ENCODE results near the gene PGC.

The PGC gene

DNA sequence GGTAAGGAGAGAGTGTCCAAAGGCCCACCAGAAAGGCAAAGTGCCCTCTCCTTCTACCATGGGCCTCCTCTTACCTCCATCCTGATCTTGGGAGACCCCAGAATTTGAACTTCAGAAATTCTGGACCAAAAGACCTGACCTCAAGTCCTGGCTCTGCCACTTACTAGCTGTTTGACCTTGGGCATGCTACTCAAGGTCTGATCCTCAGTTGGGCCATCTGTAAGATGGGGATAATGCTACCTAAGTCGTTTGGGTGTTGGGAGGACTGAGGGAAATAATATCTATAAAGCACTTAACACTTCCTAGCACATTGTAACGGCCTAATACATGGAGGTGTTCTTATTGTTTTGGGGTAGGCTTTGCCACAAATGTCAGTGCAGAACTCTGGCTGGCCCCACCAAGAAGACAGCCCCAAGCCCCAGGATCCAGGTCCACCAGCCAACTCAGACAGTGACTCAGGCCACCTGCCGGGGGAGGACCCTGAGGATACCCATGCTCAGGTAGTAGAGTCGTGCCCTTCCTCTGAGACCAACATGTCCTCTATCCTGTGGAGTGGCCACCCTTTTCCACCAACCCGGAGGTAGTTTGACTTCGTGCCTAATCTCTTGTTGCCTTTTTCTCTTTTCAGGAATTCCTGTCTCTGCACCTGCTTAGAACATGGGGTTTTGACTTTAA, 36.0 kb upstream of the PGC start:
- no peaks in the 10 kb centered on the region for H3K36me3 ChIP-seq (ENCODE audit: control insufficient read depth in 4 of 4, insufficient read depth in 4 of 4, low read length in 3 of 4)
- 71% methylated on average over 1 of the region's 6 CpGs for WGBS (ENCODE audit: insufficient coverage)
- no peaks in the 10 kb centered on the region for H3K27me3 ChIP-seq (replicated peaks in 2 of 5; ENCODE audit: control insufficient read depth in 4 of 5, insufficient read depth in 5 of 5, low read length in 4 of 5)
- H3K4me1 ChIP-seq (ENCODE audit: control extremely low read depth in 1 of 4, control insufficient read depth in 4 of 4, insufficient read depth in 4 of 4, low read length in 3 of 4): peaks cover 10 to 51% (median 38%) of the 10 kb centered on the region in 4 experiments
- DNase-seq: no peak
- H3K4me3 ChIP-seq (ENCODE audit: control insufficient read depth in 1 of 7, extremely low read depth in 1 of 7, insufficient read depth in 4 of 7, low read depth in 2 of 7, low read length in 6 of 7): no peak overlapping the region
- ChIA-PET POLR2A (no interaction called here), CTCF (interaction anchor here (0.7 to 7.2 kb wide), 8 partner anchors 7 to 431 kb away, joined by 3 to 58 read pairs (median 10); no protein-coding TSS in a partner anchor)
- H3K27ac ChIP-seq (ENCODE audit: insufficient read depth in 1 of 2, low read depth in 1 of 2, low read length in 2 of 2, poor library complexity in 1 of 2, severe bottlenecking in 2 of 2): no peak overlapping the region
- no peaks in the 10 kb centered on the region for H3K9me3 ChIP-seq (ENCODE audit: control extremely low read depth in 1 of 5, control insufficient read depth in 4 of 5, insufficient read depth in 2 of 5, low read depth in 1 of 5, low read length in 4 of 5)

DNA sequence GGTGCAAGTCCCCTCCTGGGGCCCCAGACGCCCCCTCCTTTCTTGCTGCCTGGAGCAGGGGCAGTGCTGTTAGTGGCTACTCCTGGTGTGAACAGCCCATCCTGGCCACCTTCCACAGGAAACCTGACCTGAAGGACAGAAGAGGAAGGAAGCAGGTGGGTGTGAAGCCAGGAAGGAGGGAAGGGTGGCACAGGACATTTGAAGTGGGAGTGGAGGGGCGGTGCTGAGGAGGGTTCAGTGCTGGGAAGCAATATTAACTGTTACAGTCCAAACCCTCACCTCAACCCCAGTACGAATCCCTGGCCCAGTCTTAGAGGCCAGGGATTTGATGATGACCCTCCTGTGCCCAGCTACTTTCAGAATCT, 34.2 kb upstream of the PGC start:
- POLR2A ChIA-PET: no interaction called here
- H3K27me3 ChIP-seq (replicated peaks in 2 of 5; ENCODE audit: control insufficient read depth in 4 of 5, insufficient read depth in 5 of 5, low read length in 4 of 5): no peaks in the 10 kb centered on the region
- peak overlapping the region in 1 of 2 experiments; percentile 32 for H3K27ac ChIP-seq (ENCODE audit: insufficient read depth in 1 of 2, low read depth in 1 of 2, low read length in 2 of 2, poor library complexity in 1 of 2, severe bottlenecking in 2 of 2)
- H3K4me3 ChIP-seq (ENCODE audit: control insufficient read depth in 1 of 7, extremely low read depth in 1 of 7, insufficient read depth in 4 of 7, low read depth in 2 of 7, low read length in 6 of 7): peak overlapping the region in 5 of 7 experiments; percentile 70 to 83 (median 74)
- no peaks in the 10 kb centered on the region for H3K9me3 ChIP-seq (ENCODE audit: control extremely low read depth in 1 of 5, control insufficient read depth in 4 of 5, insufficient read depth in 2 of 5, low read depth in 1 of 5, low read length in 4 of 5)
- CTCF ChIA-PET: interaction anchor here (0.6 to 7.2 kb wide), 8 partner anchors 8 to 265 kb away, joined by 3 to 58 read pairs (median 3); no protein-coding TSS in a partner anchor
- peaks cover 24 to 64% (median 49%) of the 10 kb centered on the region in 4 experiments for H3K4me1 ChIP-seq (ENCODE audit: control extremely low read depth in 1 of 4, control insufficient read depth in 4 of 4, insufficient read depth in 4 of 4, low read length in 3 of 4)
- H3K36me3 ChIP-seq (ENCODE audit: control insufficient read depth in 4 of 4, insufficient read depth in 4 of 4, low read length in 3 of 4): no peaks in the 10 kb centered on the region
- WGBS (ENCODE audit: insufficient coverage): 14% methylated on average over 1 of the region's 3 CpGs
- DNase-seq: no peak

DNA sequence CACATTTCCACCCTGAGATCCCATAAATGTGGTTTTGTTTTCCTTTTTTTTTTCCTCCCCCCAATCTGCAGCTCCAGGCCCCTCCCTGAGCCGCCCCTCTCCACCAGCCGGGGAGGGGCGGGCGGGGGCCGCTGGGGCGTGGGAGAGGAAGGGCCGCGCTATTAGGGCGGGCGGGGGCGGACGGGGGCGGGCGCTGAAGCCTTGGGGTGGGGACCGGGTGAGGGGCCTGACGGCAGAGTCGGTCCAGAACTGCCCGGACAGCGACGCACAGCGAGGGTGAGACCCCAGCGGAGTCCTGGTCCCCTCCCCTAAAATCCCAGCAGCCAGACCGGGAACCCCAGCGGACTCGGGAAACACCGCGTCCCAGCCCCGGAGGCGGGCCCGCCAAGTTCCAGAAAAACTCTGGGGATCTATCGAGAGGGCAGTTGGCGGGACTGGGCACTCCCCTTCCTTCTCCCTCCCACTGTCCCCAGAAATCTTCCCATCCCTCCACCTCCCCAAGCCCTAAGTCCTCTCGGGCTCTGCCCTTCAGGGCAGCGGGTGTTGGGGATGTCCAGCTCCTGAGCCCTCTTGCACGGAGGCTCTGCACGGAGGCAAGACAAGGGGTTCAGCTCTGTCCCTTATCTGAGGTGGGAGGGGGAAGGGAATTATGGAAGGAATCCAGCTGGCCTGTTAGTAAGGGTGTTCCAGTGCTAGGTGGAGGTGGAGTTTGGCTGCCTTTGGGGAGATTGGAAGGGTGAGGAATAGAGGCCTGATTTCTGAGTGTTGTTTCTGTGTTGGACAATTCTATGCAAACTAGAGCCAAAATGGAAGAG, 33.6 kb upstream of the PGC start, which contains the start of gene PRICKLE4:
Gene PRICKLE4 (plus strand): TSS at position 232 of the 815 bp plus-strand sequence. CDS start 2,692 bp downstream, outside the sequence.
- WGBS (ENCODE audit: insufficient coverage): 0% methylated on average over 10 of the region's 36 CpGs
- peak within 1 kb of the TSS in 1 of 2 experiments; percentile 69 for H3K27ac ChIP-seq (ENCODE audit: insufficient read depth in 1 of 2, low read depth in 1 of 2, low read length in 2 of 2, poor library complexity in 1 of 2, severe bottlenecking in 2 of 2)

DNA sequence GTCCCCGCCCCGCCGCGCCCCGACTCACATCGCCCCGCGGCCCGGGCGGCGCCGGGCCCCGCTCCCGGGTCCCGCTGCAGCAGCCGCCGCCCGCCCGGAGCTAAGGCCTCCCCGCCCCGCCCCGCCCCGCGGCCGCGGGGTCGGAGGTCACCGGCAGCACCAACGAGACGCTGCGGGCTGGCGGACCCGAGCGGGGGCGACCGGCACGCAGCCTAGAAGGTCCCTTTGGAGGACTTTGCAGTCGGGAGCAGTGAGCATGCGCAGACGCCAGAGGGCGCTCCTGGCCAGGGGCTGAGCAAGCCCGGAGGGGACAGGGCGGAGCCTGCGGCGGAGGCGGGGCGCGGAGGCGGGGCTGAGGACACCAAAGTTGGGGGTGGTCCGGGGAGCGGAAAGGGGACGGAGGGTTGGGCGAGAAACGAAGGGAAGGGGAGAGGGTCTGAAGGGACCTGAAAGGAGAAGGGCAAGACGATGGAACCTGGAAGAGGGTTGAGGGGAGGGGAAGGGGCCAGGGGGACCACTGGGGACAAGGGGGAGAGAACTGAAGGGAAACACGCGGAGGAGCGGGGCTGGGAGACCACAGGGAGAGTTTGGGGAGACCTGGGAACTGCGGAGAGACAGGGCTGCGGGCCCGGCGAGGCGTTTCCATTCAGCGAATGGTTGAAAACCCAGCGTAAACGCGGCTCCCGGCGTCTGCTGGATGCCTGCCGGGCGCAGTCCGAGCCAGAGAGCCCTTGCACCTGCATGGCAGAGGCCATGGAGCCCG, 32.8 kb upstream of the PGC start, which contains the start of gene FRS3:
Gene FRS3 (minus strand): TSS at position 113 of the 763 bp plus-strand sequence. CDS start 2,913 bp downstream, outside the sequence.
- Histone ChIP-seq H3K9me3 (ENCODE audit: control extremely low read depth in 1 of 5, control insufficient read depth in 4 of 5, insufficient read depth in 2 of 5, low read depth in 1 of 5, low read length in 4 of 5) (no peaks in the 10 kb centered on the region), H3K4me1 (ENCODE audit: control extremely low read depth in 1 of 4, control insufficient read depth in 4 of 4, insufficient read depth in 4 of 4, low read length in 3 of 4) (peaks cover 24 to 51% (median 45%) of the 10 kb centered on the region in 4 experiments), H3K36me3 (ENCODE audit: control insufficient read depth in 4 of 4, insufficient read depth in 4 of 4, low read length in 3 of 4) (peaks cover 0 to 9% (median 6%) of the 10 kb centered on the region in 4 experiments), H3K27ac (ENCODE audit: insufficient read depth in 1 of 2, low read depth in 1 of 2, low read length in 2 of 2, poor library complexity in 1 of 2, severe bottlenecking in 2 of 2) (peak within 1 kb of the TSS in 1 of 2 experiments; percentile 69), H3K27me3 (replicated peaks in 2 of 5; ENCODE audit: control insufficient read depth in 4 of 5, insufficient read depth in 5 of 5, low read length in 4 of 5) (no peaks in the 10 kb centered on the region), H3K4me3 (ENCODE audit: control insufficient read depth in 1 of 7, extremely low read depth in 1 of 7, insufficient read depth in 4 of 7, low read depth in 2 of 7, low read length in 6 of 7) (peak within 1 kb of the TSS; percentile 52 to 85 (median 74))
- 0% methylated on average over 59 of the region's 73 CpGs for WGBS (ENCODE audit: insufficient coverage)
- CTCF ChIA-PET: interaction anchor here (0.5 to 1.3 kb wide), 2 partner anchors 46 to 391 kb away, joined by 3 read pairs; no protein-coding TSS in a partner anchor
- peak; percentile 96 to 98 (median 96) for DNase-seq
- POLR2A ChIA-PET: interaction anchor here (0.6 kb wide), 1 partner anchor 19 kb away, joined by 4 read pairs; no protein-coding TSS in a partner anchor

More for the DNA sequence above, 33.6 kb upstream of the PGC start, which contains the start of gene PRICKLE4:
- Histone ChIP-seq H3K4me1 (ENCODE audit: control extremely low read depth in 1 of 4, control insufficient read depth in 4 of 4, insufficient read depth in 4 of 4, low read length in 3 of 4) (peaks cover 24 to 58% (median 47%) of the 10 kb centered on the region in 4 experiments), H3K36me3 (ENCODE audit: control insufficient read depth in 4 of 4, insufficient read depth in 4 of 4, low read length in 3 of 4) (peaks cover 0 to under 1% (median 0%) of the 10 kb centered on the region in 4 experiments), H3K9me3 (ENCODE audit: control extremely low read depth in 1 of 5, control insufficient read depth in 4 of 5, insufficient read depth in 2 of 5, low read depth in 1 of 5, low read length in 4 of 5) (no peaks in the 10 kb centered on the region), H3K4me3 (ENCODE audit: control insufficient read depth in 1 of 7, extremely low read depth in 1 of 7, insufficient read depth in 4 of 7, low read depth in 2 of 7, low read length in 6 of 7) (peak within 1 kb of the TSS; percentile 52 to 85 (median 74)), H3K27me3 (replicated peaks in 2 of 5; ENCODE audit: control insufficient read depth in 4 of 5, insufficient read depth in 5 of 5, low read length in 4 of 5) (no peaks in the 10 kb centered on the region)
- DNase-seq: peak in 1 of 3 donors; percentile 22
- POLR2A ChIA-PET: interaction anchor here (0.6 kb wide), 1 partner anchor 18 kb away, joined by 4 read pairs; no protein-coding TSS in a partner anchor
- CTCF ChIA-PET: interaction anchor here (0.5 to 7.2 kb wide), 8 partner anchors 9 to 390 kb away, joined by 3 to 58 read pairs (median 3); no protein-coding TSS in a partner anchor

DNA sequence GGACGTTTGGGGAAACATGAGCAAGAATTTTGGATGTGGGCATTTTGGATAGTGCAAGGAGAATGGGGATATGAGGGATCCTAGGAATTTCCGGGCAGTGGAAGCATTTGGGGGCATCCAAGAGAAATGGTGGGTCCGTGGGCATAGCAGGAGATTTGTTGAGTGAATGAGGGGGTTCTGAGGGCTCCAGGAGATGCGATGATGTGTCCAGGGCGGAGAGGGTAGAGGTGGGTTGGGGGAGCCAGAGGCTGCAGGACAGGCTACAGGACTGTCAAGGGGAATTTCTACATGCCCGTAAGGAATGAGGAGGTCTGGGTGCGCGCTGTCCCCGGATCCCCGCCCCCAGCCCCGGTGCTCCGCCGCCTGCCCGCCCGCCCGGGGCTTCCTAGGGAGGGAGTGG, 32.1 kb upstream of the PGC start:
- CTCF ChIA-PET: no interaction called here
- peak overlapping the region in 1 of 2 experiments; percentile 69 for H3K27ac ChIP-seq (ENCODE audit: insufficient read depth in 1 of 2, low read depth in 1 of 2, low read length in 2 of 2, poor library complexity in 1 of 2, severe bottlenecking in 2 of 2)
- peak overlapping the region; percentile 52 to 85 (median 74) for H3K4me3 ChIP-seq (ENCODE audit: control insufficient read depth in 1 of 7, extremely low read depth in 1 of 7, insufficient read depth in 4 of 7, low read depth in 2 of 7, low read length in 6 of 7)
- 4% methylated on average over 14 of the region's 16 CpGs for WGBS (ENCODE audit: insufficient coverage)
- H3K4me1 ChIP-seq (ENCODE audit: control extremely low read depth in 1 of 4, control insufficient read depth in 4 of 4, insufficient read depth in 4 of 4, low read length in 3 of 4): peaks cover 24 to 44% (median 43%) of the 10 kb centered on the region in 4 experiments
- DNase-seq: no peak
- H3K36me3 ChIP-seq (ENCODE audit: control insufficient read depth in 4 of 4, insufficient read depth in 4 of 4, low read length in 3 of 4): peaks cover 0 to 15% (median 10%) of the 10 kb centered on the region in 4 experiments
- no peaks in the 10 kb centered on the region for H3K27me3 ChIP-seq (replicated peaks in 2 of 5; ENCODE audit: control insufficient read depth in 4 of 5, insufficient read depth in 5 of 5, low read length in 4 of 5)
- POLR2A ChIA-PET: no interaction called here
- no peaks in the 10 kb centered on the region for H3K9me3 ChIP-seq (ENCODE audit: control extremely low read depth in 1 of 5, control insufficient read depth in 4 of 5, insufficient read depth in 2 of 5, low read depth in 1 of 5, low read length in 4 of 5)

DNA sequence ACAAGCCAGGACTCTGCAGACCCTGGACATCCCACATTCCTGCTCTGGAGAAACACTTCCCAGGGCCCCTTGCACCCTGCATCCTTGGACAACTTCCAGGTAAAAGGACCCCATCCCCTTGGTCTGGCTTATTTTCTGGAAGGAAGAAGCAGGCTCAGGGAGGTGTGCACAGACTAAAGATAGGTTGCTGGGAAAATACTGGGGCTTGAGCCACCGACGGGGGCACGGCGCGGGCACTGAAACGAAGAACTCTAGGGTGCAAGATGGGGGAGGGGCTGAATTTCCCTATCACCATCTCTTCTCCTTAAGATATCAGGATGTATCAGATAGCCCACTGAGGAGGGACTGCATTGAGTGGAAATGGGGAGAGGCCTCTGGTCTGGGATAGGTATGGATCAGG, 31.7 kb upstream of the PGC start:
- Histone ChIP-seq H3K27ac (ENCODE audit: insufficient read depth in 1 of 2, low read depth in 1 of 2, low read length in 2 of 2, poor library complexity in 1 of 2, severe bottlenecking in 2 of 2) (peak overlapping the region in 1 of 2 experiments; percentile 69), H3K4me1 (ENCODE audit: control extremely low read depth in 1 of 4, control insufficient read depth in 4 of 4, insufficient read depth in 4 of 4, low read length in 3 of 4) (peaks cover 24 to 44% (median 42%) of the 10 kb centered on the region in 4 experiments), H3K9me3 (ENCODE audit: control extremely low read depth in 1 of 5, control insufficient read depth in 4 of 5, insufficient read depth in 2 of 5, low read depth in 1 of 5, low read length in 4 of 5) (no peaks in the 10 kb centered on the region), H3K4me3 (ENCODE audit: control insufficient read depth in 1 of 7, extremely low read depth in 1 of 7, insufficient read depth in 4 of 7, low read depth in 2 of 7, low read length in 6 of 7) (peak overlapping the region in 6 of 7 experiments; percentile 64 to 85 (median 77)), H3K36me3 (ENCODE audit: control insufficient read depth in 4 of 4, insufficient read depth in 4 of 4, low read length in 3 of 4) (peaks cover 0 to 18% (median 12%) of the 10 kb centered on the region in 4 experiments), H3K27me3 (replicated peaks in 2 of 5; ENCODE audit: control insufficient read depth in 4 of 5, insufficient read depth in 5 of 5, low read length in 4 of 5) (no peaks in the 10 kb centered on the region)
- DNase-seq: no peak
- 69% methylated on average over 5 of the region's 6 CpGs for WGBS (ENCODE audit: insufficient coverage)
- ChIA-PET CTCF (interaction anchor here (1.0 to 8.5 kb wide), 6 partner anchors 8 to 80 kb away, joined by 3 to 98 read pairs (median 12); partner anchors contain the start of genes TFEB and TOMM6), POLR2A (no interaction called here)

All from common myeloid progenitor, CD34-positive (primary cell).